Measurements from ENCODE around the gene BBLN.
"Not testable (repeated sequence)": the region's sequence is repeated elsewhere in the genome, so short reads cannot be mapped to it uniquely, and the experiment has no call there.

DNA sequence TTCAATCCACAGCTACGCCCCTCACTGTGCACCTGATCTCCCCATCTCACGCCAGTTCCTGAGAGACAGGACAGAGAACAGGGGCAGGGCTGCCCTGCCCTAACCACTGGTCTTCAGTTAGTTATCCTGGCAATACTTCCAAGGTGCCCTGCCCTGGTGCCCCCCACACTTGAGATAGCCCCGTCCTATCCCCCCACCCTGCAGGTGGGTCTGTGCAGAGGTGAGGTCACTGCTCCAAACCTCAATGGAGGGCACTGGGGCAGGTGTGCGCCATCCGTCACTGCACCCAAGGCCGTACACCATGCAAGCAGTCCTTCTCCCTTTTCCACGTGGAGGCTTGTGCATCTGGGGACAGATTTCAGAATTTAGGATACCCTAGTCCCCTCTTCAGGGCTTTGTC is 29.4 kb upstream of the BBLN start:
- TF ChIP-seq, protein P1, sequence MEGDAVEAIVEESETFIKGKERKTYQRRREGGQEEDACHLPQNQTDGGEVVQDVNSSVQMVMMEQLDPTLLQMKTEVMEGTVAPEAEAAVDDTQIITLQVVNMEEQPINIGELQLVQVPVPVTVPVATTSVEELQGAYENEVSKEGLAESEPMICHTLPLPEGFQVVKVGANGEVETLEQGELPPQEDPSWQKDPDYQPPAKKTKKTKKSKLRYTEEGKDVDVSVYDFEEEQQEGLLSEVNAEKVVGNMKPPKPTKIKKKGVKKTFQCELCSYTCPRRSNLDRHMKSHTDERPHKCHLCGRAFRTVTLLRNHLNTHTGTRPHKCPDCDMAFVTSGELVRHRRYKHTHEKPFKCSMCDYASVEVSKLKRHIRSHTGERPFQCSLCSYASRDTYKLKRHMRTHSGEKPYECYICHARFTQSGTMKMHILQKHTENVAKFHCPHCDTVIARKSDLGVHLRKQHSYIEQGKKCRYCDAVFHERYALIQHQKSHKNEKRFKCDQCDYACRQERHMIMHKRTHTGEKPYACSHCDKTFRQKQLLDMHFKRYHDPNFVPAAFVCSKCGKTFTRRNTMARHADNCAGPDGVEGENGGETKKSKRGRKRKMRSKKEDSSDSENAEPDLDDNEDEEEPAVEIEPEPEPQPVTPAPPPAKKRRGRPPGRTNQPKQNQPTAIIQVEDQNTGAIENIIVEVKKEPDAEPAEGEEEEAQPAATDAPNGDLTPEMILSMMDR (conservative IDR thresholded peaks at IDR 0.05; ENCODE audit: low read depth, low read length): not testable (repeated sequence)
- TF ChIP-seq EZH2 (IDR thresholded peaks at IDR 0.05; ENCODE audit: borderline replicate concordance, low read depth, low read length, poor library complexity, severe bottlenecking): not testable (repeated sequence)
